Fibroblast of lung (primary cell): Measurements from ENCODE around the gene DNAJC10. TPM values are rescaled to one million over a fixed set of nuclear protein-coding genes. Genes with fewer than 3 reads are reported as not detected.

ENCODE experiments used
- DNase-seq, 2 donors: peaks; one replicate each; pipeline versions ENCODE4 v3.0.0 to v3.0.0-alpha.2; 2010; ENCODE audit warnings: low read depth in 2 of 2
- H2AFZ ChIP-seq: 2 replicates; pipeline ENCODE4 v1.5.1; 2012; ENCODE audit warnings: low read length, control low read depth, inconsistent platforms
- H3K27ac ChIP-seq: 2 replicates; pipeline ENCODE4 v1.5.1; 2011; ENCODE audit warnings: low read length, control low read depth; ENCODE audit not compliant: insufficient read depth
- H3K27me3 ChIP-seq: 2 replicates; pipeline ENCODE4 v1.5.1; 2011; ENCODE audit warnings: mild to moderate bottlenecking, low read length; ENCODE audit not compliant: control insufficient read depth, insufficient read depth
- H3K36me3 ChIP-seq: 2 replicates; pipeline ENCODE4 v1.5.1; 2011; ENCODE audit warnings: low read length; ENCODE audit not compliant: control insufficient read depth, insufficient read depth
- H3K4me1 ChIP-seq: 2 replicates; pipeline ENCODE4 v1.5.1; 2011; ENCODE audit warnings: low read length; ENCODE audit not compliant: control insufficient read depth, insufficient read depth; ENCODE audit errors: extremely low read depth
- H3K4me2 ChIP-seq: 2 replicates; pipeline ENCODE4 v1.5.1; 2011; ENCODE audit warnings: low read length, control low read depth; ENCODE audit not compliant: insufficient read depth; ENCODE audit errors: extremely low read depth
- H3K4me3 ChIP-seq, 4 experiments: fragments of 200-600 bp in 1 of 4; sonication (generic) in 1 of 4; replicated peaks in 1 of 4; 2 replicates each; pipeline ENCODE4 v1.5.1; 2011 to 2016; ENCODE audit warnings: low read length in 4 of 4, low read depth in 3 of 4, mild to moderate bottlenecking in 3 of 4, control low read depth in 2 of 4, inconsistent platforms in 1 of 4, mixed read lengths in 1 of 4; ENCODE audit not compliant: insufficient read depth in 1 of 4; ENCODE audit errors: control extremely low read depth in 1 of 4
- H3K79me2 ChIP-seq: 2 replicates; pipeline ENCODE4 v1.5.1; 2012; ENCODE audit warnings: mild to moderate bottlenecking, low read length, inconsistent platforms; ENCODE audit not compliant: control insufficient read depth, insufficient read depth
- H3K9ac ChIP-seq: 2 replicates; pipeline ENCODE4 v1.5.1; 2011; ENCODE audit warnings: mild to moderate bottlenecking, low read length, control low read depth; ENCODE audit not compliant: insufficient read depth
- H3K9me3 ChIP-seq: 2 replicates; pipeline ENCODE4 v1.5.1; 2012; ENCODE audit warnings: low read depth, low read length; ENCODE audit not compliant: control insufficient read depth, insufficient read depth
- H4K20me1 ChIP-seq: 2 replicates; pipeline ENCODE4 v1.5.1; 2011; ENCODE audit warnings: low read length; ENCODE audit not compliant: control insufficient read depth, insufficient read depth; ENCODE audit errors: extremely low read depth
- CTCF ChIP-seq, 2 donors: IDR thresholded peaks in 1 of 2; conservative IDR thresholded peaks in 1 of 2; 1 replicate in 1 of 2; 2 replicates in 1 of 2; pipeline ENCODE4 v1.5.1; 2011 to 2012; ENCODE audit warnings: low read length in 2 of 2, control low read depth in 1 of 2, inconsistent platforms in 1 of 2, low read depth in 1 of 2, mild to moderate bottlenecking in 1 of 2
- EZH2 ChIP-seq: IDR thresholded peaks from 2 replicates; pipeline ENCODE4 v1.5.1; 2012; ENCODE audit warnings: low read length, control low read depth, mild to moderate bottlenecking; ENCODE audit errors: missing control alignments
- polyA plus RNA-seq, 2 donors: library from polyadenylated mRNA; depleted of rRNA in 1 of 2; stranded (reverse) in 1 of 2; unstranded in 1 of 2; fragments of >200 nt; gene quantifications; 2 replicates each; pipeline ENCODE4 v1.2.1, GENCODE V29; 2011 to 2012; ENCODE audit warnings: missing spikeins in 1 of 2
- total RNA-seq: library from RNA; depleted of rRNA; stranded (reverse); fragments of >200 nt; gene quantifications from 2 replicates; pipeline ENCODE4 v1.2.1, GENCODE V29; 2014

DNAJC10 gene
- total and polyA plus RNA-seq, 2 donors (not counting 1 experiment from before 2014, with no cell fraction given) = 86.7 to 102 TPM

GRCh38 chr2:182819412-182819811 is 103.4 kb downstream of the DNAJC10 start:
- no peaks in the 10 kb centered on the region for H3K36me3 ChIP-seq
- no peak for DNase-seq
- no peaks in the 10 kb centered on the region for H3K9me3 ChIP-seq
- TF ChIP-seq CTCF (conservative IDR thresholded peaks at IDR 0.05 in 1 of 2, IDR thresholded peaks at IDR 0.05 in 1 of 2; ENCODE audit: low read depth in 1 of 2, low read length in 2 of 2) (no peak), EZH2 (no peak)
- no peak overlapping the region for H3K9ac ChIP-seq
- no peak overlapping the region for H3K27ac ChIP-seq
- H4K20me1 ChIP-seq = no peaks in the 10 kb centered on the region
- H3K4me1 ChIP-seq = no peaks in the 10 kb centered on the region
- H3K4me3 ChIP-seq = no peak overlapping the region
- no peaks in the 10 kb centered on the region for H3K27me3 ChIP-seq
- H3K4me2 ChIP-seq = no peak overlapping the region
- no peak overlapping the region for H2AFZ ChIP-seq
- H3K79me2 ChIP-seq = no peaks in the 10 kb centered on the region

GRCh38 chr2:182821182-182821581 is 105.1 kb downstream of the DNAJC10 start:
- H3K4me1 ChIP-seq = no peaks in the 10 kb centered on the region
- no peaks in the 10 kb centered on the region for H3K27me3 ChIP-seq
- no peak overlapping the region for H3K4me2 ChIP-seq
- H4K20me1 ChIP-seq = no peaks in the 10 kb centered on the region
- H3K9ac ChIP-seq = no peak overlapping the region
- DNase-seq = peak in 1 of 2 donors; percentile 9
- H3K36me3 ChIP-seq = no peaks in the 10 kb centered on the region
- no peak overlapping the region for H3K27ac ChIP-seq
- H3K9me3 ChIP-seq = no peaks in the 10 kb centered on the region
- no peak overlapping the region for H2AFZ ChIP-seq
- no peaks in the 10 kb centered on the region for H3K79me2 ChIP-seq
- TF ChIP-seq EZH2 = no peak
- TF ChIP-seq CTCF (conservative IDR thresholded peaks at IDR 0.05 in 1 of 2, IDR thresholded peaks at IDR 0.05 in 1 of 2; ENCODE audit: low read depth in 1 of 2, low read length in 2 of 2) = no peak
- H3K4me3 ChIP-seq = no peak overlapping the region

GRCh38 chr2:182822733-182823132 is 106.7 kb downstream of the DNAJC10 start:
- Histone ChIP-seq H3K4me3 (no peak overlapping the region), H3K9ac (no peak overlapping the region), H3K9me3 (no peaks in the 10 kb centered on the region), H3K36me3 (no peaks in the 10 kb centered on the region), H3K27me3 (no peaks in the 10 kb centered on the region), H2AFZ (no peak overlapping the region), H3K79me2 (no peaks in the 10 kb centered on the region), H3K4me2 (no peak overlapping the region), H4K20me1 (no peaks in the 10 kb centered on the region), H3K4me1 (no peaks in the 10 kb centered on the region), H3K27ac (no peak overlapping the region)
- TF ChIP-seq EZH2 = no peak
- no peak for TF ChIP-seq CTCF (conservative IDR thresholded peaks at IDR 0.05 in 1 of 2, IDR thresholded peaks at IDR 0.05 in 1 of 2; ENCODE audit: low read depth in 1 of 2, low read length in 2 of 2)
- peak in 1 of 2 donors; percentile 39 for DNase-seq
